ENCODE results near the gene CFP.

DNA sequence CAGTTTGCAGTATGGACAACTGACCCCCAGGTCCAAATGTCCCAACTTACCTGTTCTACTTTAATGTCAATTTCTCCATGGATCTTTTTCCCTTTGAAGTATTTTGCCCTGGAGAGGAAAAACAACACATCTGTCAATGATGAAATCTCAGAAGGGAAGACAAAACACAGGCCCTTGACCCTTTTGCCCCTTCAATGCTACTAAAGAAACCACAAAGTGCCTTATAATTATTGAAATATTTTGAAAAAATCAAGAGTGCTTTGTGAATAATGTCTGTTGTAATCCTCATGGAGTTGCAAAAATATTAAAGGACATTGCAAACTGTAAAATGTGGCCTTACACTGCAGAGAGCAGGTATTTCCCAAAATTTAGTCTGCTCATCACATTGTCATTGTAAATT is 22.6 kb downstream of the CFP start:
- no peak for TF ChIP-seq POLR2A (IDR thresholded peaks at IDR 0.05)
- TF ChIP-seq, protein P1, sequence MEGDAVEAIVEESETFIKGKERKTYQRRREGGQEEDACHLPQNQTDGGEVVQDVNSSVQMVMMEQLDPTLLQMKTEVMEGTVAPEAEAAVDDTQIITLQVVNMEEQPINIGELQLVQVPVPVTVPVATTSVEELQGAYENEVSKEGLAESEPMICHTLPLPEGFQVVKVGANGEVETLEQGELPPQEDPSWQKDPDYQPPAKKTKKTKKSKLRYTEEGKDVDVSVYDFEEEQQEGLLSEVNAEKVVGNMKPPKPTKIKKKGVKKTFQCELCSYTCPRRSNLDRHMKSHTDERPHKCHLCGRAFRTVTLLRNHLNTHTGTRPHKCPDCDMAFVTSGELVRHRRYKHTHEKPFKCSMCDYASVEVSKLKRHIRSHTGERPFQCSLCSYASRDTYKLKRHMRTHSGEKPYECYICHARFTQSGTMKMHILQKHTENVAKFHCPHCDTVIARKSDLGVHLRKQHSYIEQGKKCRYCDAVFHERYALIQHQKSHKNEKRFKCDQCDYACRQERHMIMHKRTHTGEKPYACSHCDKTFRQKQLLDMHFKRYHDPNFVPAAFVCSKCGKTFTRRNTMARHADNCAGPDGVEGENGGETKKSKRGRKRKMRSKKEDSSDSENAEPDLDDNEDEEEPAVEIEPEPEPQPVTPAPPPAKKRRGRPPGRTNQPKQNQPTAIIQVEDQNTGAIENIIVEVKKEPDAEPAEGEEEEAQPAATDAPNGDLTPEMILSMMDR (IDR thresholded peaks at IDR 0.05), result no peak

Measured in breast epithelium (tissue), 3 donors.